Adrenal gland (tissue), 5 donors: ENCODE measurements around the gene INSL3.

Experiments used
- POLR2A ChIP-seq, 2 donors: fragments of 450-650 bp; IDR thresholded peaks; one replicate each; pipeline ENCODE4 v1.6.1; 2017; ENCODE audit warnings: antibody characterized with exemption in 2 of 2, mild to moderate bottlenecking in 2 of 2, moderate library complexity in 1 of 2
- TF ChIP-seq, protein P1 (sequence below), 6 experiments: fragments of 450-650 bp in 4 of 6; fragments of 200-600 bp in 2 of 6; sonication (generic) in 1 of 6; IDR thresholded peaks; 1 replicate in 5 of 6; 2 replicates in 1 of 6; pipeline versions ENCODE4 v1.5.1 to v1.8.0; 2016 to 2021; ENCODE audit warnings: antibody characterized with exemption in 6 of 6, mild to moderate bottlenecking in 2 of 6, moderate library complexity in 1 of 6
- donor health status: DM: no; HTN: no; CAD: no.

DNA sequence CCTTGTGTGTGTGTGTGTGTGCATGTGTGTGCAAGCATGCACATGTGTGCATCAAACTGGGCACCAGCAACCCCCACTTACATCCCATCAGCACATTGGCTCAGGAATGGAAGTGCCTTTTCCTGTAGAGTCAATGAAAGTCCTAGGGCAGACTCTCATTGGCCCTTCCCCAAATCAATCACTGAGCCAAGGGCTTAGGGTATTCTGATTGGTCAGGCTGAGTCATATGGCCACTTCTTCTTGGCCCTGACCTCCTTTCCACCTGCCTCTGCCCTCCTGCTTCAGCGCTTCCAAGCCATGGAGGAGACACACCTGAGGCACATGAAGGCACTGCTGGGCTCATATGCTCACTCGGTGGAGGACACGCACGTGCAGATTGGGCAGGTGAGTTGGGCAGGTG lies 49.1 kb downstream of the INSL3 start:
- TF ChIP-seq, protein P1, sequence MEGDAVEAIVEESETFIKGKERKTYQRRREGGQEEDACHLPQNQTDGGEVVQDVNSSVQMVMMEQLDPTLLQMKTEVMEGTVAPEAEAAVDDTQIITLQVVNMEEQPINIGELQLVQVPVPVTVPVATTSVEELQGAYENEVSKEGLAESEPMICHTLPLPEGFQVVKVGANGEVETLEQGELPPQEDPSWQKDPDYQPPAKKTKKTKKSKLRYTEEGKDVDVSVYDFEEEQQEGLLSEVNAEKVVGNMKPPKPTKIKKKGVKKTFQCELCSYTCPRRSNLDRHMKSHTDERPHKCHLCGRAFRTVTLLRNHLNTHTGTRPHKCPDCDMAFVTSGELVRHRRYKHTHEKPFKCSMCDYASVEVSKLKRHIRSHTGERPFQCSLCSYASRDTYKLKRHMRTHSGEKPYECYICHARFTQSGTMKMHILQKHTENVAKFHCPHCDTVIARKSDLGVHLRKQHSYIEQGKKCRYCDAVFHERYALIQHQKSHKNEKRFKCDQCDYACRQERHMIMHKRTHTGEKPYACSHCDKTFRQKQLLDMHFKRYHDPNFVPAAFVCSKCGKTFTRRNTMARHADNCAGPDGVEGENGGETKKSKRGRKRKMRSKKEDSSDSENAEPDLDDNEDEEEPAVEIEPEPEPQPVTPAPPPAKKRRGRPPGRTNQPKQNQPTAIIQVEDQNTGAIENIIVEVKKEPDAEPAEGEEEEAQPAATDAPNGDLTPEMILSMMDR (IDR thresholded peaks at IDR 0.05): no peak
- TF ChIP-seq POLR2A (IDR thresholded peaks at IDR 0.05): no peak
